Activated naive CD4-positive, alpha-beta T cell treated with Interleukin-2 at 50 U/mL for 16 hours (primary cell): ENCODE results near the gene GRIP1.

Experiments
- DNase-seq: peaks from one replicate; pipeline ENCODE4 v3.0.0-alpha.2; 2020

The GRIP1 gene

DNA sequence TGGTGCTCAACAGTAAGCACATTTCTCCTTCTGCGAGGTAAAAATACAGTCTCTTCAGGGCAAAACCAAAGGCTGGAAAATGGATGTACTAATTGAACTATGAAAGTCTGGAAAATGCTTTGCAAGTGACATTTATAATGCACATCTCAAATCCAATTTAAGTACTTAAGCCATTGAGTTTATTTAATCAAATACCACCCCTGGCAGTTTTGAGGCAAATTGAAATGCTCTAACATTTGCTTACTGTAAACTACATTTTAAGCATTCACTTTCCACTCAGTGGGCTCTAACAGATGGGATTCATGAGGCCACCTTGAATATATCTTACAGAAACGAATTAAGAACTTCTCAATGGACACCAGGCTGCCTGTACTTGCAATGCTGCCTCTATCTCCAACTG lies 306.9 kb downstream of the GRIP1 start:
- no peak for DNase-seq

DNA sequence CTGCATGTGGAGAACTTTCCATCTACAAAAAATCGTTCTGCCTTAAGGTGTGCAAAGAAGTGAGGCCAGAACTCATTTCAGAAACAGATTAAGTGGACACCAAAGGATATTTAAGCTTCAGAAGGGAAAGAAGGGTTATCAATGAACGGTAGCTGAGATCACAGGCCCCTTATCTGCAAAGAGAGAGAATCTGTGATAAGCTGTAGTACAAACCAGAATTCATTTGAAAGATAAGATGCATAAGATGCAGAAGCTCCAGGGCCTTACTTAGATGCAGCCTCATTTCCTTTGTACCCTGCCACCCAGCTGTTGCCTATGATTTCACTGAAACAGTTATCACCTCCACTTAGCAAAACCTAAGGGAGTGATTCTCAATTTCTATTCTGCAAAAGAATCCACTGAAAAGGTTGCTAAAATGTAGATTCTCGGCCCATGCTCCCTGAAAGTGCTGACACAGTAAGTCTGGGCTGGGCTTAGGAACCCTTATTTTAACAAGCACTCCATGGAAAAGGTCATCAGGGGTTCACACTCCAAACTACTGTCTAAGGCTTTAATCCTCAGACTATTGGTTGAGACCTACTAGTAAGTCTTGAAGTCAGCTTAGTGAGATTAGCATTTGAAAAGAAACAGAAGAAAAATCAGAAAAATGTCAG lies 311.7 kb downstream of the GRIP1 start:
- DNase-seq: no peak

DNA sequence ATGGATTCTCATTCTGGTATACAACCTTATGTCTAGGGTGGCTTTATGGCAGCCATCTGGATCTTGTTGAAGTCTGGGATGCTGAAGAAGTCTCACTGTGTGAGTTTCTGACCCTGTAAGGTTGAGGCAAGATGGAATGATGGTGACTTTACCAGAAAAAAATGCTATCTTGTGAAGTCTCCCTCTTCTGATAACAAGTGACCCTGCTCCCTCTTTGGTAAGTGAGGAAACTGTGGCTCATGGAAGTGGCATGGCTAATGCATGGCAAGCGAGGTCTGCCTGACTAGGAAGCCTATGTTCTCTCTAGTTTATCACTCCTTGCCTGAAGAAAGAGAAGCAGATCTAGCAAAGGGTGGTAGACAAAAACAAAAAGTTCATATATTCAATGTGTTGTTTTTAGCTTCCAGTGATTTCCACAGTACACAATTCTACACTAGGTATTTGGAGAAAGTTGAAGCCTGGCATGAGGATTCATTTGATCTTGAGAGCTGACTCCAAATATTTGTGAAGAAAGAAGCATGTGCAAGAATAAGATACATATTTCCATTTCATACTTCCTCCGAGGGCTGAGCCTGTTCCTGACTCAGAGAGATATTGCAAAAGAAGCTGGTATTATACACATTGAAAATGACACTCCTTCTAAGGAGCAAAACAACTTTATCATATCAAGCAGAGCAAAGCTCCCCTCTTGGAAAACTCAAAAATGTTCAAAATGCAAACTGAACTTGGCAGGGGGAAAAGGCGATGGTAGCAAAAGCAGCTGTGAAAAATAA lies 313.0 kb downstream of the GRIP1 start:
- no peak for DNase-seq

DNA sequence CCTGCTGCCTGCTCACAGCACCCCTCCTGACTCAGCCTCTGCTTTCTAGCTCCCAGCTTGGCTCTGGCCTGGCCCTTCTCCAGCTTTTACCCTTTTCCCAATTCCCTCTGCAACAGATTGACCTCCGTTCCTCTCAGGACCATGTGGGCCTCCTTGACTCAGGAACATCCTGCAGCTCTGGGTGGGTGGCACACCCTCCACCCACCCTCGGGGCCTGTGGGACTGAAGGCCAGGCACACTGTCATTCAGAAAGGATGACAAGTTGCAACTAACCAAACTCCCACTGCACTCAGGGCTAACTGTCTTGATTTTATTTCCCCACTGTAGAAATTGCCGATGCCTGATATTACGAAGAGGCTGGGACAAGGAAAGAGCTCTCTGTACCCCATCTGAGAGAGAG lies 317.2 kb downstream of the GRIP1 start:
- no peak for DNase-seq

DNA sequence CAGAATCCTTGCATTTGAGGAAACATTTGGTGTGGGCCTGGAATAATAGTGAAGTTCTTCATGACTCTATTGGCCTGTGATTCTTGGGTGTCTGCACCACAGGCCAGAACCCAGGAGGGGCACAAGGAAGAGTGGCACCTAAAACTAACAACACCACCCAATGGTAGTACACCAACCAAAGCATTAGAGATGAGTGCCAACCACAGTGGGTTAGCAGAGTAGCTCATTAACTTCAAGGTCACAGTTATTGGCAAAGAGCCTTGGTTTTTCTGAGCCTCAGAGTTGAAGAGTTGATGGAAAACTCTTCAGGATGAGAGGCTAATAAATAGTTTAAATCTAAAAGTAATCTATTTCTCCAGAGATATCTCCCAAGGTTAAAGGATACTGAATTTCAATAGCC lies 319.6 kb downstream of the GRIP1 start:
- DNase-seq: no peak

DNA sequence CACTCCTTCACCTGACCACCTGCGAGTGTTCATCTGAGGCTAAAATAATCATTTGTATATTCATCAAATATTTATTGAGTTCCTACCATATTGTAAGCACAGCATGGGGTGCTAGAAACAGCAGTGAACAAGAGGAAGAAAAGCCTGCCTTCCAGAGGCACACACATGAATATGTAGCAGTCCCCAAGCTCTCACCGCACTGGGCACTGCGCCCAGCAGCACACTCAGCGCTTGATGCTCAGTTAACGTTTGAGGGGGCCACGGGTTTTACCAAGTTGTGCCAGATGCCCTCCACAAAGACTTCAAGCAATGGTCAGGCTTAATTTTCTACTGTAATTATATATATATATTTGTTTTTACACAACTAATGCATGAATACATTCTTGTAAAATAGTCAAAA lies 324.6 kb downstream of the GRIP1 start:
- DNase-seq: no peak

GRCh38 chr12:66352899-66353298 lies 326.0 kb downstream of the GRIP1 start:
- no peak for DNase-seq

- no peak for DNase-seq
These were observed 326.7 kb downstream of the GRIP1 start for GRCh38 chr12:66352197-66352596.

- DNase-seq: no peak
These were observed 327.6 kb downstream of the GRIP1 start for GRCh38 chr12:66351301-66351700.

DNA sequence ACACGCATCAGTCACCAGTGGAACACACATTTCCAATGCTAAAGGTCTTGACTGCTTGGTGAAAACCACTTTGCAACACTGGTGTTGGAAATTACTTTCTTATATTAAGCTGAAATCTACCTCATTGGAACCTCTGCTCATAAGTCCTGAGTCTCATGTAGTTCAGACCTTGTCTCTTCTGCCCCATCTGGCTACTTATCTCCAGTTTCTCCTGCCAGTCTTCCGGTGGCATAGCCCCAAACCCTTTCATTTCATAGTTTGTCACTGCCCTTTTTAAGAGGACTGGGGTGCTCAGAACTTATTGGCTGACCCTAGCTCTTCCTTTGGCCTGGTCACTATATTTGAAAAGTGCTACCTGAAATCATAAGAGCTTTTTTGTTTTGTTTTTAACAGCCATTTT lies 332.9 kb downstream of the GRIP1 start:
- DNase-seq: no peak

GRCh38 chr12:66345212-66345611 lies 333.7 kb downstream of the GRIP1 start:
- DNase-seq: no peak

- no peak for DNase-seq
These were observed 337.8 kb downstream of the GRIP1 start for GRCh38 chr12:66341126-66341525.

- DNase-seq: no peak
These were observed 338.7 kb downstream of the GRIP1 start for GRCh38 chr12:66340131-66340530.

DNA sequence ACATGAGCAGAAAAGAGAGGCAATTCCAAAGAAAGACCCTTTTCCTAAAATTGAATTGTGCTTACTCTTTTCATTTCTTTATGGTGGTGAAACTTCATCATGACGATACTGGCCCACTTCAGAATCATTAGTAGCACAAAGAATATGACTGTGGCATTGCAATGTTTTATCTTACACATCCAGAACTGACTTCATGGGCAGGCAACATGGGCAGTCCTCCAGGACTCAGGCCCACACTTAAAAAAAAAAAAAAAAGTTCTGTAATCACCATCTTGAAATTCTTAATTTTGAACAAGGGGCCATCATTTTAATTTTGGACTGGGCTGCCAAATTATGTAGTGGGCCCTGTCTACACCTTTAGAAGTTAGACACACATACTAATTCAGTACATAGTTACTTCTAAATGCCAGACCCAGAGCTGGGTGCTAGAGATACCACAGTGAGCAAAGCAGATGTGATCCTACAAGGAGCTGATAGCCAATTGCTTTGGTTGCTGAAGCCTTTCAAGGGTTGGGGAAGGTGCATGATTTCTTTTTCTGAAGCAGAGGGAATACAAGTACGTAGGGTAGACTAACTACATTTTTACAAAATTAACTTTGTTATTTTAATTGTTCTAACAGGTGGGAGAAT lies 341.4 kb downstream of the GRIP1 start:
- no peak for DNase-seq

GRCh38 chr12:66335746-66336145 lies 343.1 kb downstream of the GRIP1 start:
- DNase-seq: no peak

- no peak for DNase-seq
These were observed 347.1 kb downstream of the GRIP1 start for GRCh38 chr12:66331814-66332213.

GRCh38 chr12:66331016-66331415 lies 347.9 kb downstream of the GRIP1 start:
- DNase-seq: no peak

GRCh38 chr12:66329941-66330340 lies 348.9 kb downstream of the GRIP1 start:
- DNase-seq: no peak

DNA sequence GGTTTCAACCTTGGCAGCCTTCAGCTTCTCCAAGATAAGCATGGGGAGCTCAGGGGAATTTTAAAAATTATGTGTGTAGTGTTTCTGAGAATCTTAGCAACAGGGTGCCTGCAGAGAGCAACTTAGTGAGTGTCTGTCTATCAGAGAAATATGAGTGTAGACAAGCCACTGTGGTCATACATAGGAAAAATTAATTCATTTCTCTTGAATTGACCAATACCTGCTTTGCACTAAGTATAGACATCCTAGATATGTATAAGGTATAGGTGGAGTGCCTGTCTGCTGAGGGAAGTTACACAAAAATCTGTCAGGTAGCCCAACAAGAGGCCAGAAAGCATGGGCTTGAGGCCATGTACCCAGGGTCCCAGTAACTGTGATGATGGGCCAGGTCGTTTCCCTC lies 355.9 kb downstream of the GRIP1 start:
- DNase-seq: no peak

GRCh38 chr12:66321435-66321834 lies 357.4 kb downstream of the GRIP1 start:
- DNase-seq: no peak

DNA sequence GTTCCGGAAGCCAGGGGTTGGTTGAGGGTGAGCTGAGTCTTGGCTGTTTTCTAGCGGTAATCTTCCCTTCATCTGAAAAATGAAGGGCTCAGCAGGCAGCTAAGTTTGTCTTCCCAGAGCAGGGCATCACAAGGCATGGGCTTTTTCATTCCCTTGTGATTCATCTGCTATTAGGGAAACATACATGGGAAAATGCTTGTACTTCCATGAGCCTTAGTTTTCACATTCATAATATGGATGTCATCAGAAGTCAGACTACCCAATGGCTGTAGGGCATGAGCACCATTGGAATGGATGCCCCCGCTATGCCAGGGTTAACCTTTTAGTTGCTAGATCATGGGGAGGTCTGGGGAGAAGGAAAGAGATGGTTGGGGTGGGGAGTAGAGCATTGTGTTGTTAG lies 357.9 kb downstream of the GRIP1 start:
- no peak for DNase-seq

GRCh38 chr12:66319266-66319954 lies 359.5 kb downstream of the GRIP1 start:
- DNase-seq: no peak

DNA sequence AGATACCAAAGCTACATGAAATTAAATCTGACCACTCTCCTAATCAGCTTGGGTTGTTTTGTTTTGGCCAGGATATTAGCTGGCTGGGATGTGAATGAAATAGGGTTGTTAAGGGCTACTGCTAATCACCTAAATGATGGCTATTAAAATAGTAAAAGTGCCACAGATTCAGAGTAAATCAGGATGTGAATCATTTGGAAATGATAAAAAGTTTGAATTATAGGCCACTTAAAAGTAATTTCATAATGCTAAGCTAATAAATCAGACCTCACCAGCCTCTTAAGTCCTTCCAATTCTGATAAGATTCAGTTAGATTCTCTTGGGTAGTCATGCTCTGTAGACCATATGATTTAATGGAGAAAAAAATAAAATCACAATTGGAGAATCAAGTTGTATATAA lies 364.6 kb downstream of the GRIP1 start:
- DNase-seq: no peak

- no peak for DNase-seq
These were observed 366.7 kb downstream of the GRIP1 start for GRCh38 chr12:66312189-66312588.
